ENCODE results near the gene PLD6. TPM values are rescaled to one million over a fixed set of nuclear protein-coding genes. Genes with fewer than 3 reads are reported as not detected.

PLD6 gene
- total RNA-seq, 4 donors from 2014 or later, result 3.3 to 9.1 (median 5.2) TPM

DNA sequence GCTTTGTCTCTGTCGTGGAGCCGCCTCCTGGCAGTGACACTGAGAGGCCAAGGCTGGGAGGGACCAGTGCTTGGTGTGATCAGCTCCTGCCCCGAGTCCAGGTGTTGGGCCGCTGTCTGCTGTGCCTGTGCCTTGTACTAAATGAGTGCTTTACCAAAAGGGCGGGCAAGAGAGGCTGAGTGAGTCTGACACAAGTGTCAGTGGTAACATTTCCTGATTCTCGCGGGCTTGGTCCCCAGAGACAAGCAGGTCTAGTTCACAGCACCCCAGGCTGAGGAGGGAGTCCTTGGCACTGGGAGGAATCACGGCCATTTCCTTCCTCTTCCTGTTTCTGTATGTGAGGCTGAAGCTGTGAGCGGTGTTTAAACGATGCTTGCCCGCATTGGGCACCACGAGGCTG is 30.2 kb downstream of the PLD6 start:
- DNase-seq (ENCODE audit: low spot score in 2 of 2), result no peak
- Histone ChIP-seq H3K27ac (no peak overlapping the region), H3K27me3 (no peaks in the 10 kb centered on the region), H3K36me3 (peaks cover 97% of the 10 kb centered on the region), H3K4me1 (peaks cover 17% of the 10 kb centered on the region), H3K4me3 (no peak overlapping the region), H3K9me3 (no peaks in the 10 kb centered on the region)
- 90% methylated on average over 3 of the region's 12 CpGs for WGBS
- TF ChIP-seq EP300 (IDR thresholded peaks at IDR 0.05) (no peak), POLR2A (IDR thresholded peaks at IDR 0.05) (no peak), POLR2AphosphoS5 (IDR thresholded peaks at IDR 0.05) (no peak)
- TF ChIP-seq, protein P1, sequence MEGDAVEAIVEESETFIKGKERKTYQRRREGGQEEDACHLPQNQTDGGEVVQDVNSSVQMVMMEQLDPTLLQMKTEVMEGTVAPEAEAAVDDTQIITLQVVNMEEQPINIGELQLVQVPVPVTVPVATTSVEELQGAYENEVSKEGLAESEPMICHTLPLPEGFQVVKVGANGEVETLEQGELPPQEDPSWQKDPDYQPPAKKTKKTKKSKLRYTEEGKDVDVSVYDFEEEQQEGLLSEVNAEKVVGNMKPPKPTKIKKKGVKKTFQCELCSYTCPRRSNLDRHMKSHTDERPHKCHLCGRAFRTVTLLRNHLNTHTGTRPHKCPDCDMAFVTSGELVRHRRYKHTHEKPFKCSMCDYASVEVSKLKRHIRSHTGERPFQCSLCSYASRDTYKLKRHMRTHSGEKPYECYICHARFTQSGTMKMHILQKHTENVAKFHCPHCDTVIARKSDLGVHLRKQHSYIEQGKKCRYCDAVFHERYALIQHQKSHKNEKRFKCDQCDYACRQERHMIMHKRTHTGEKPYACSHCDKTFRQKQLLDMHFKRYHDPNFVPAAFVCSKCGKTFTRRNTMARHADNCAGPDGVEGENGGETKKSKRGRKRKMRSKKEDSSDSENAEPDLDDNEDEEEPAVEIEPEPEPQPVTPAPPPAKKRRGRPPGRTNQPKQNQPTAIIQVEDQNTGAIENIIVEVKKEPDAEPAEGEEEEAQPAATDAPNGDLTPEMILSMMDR (IDR thresholded peaks at IDR 0.05), result no peak

GRCh38 chr17:17175340-17175739 is 30.8 kb downstream of the PLD6 start:
- Histone ChIP-seq H3K36me3 (peaks cover 91% of the 10 kb centered on the region), H3K27ac (no peak overlapping the region), H3K27me3 (no peaks in the 10 kb centered on the region), H3K9me3 (no peaks in the 10 kb centered on the region), H3K4me1 (peaks cover 11% of the 10 kb centered on the region), H3K4me3 (no peak overlapping the region)
- no peak for DNase-seq (ENCODE audit: low spot score in 2 of 2)
- TF ChIP-seq POLR2AphosphoS5 (IDR thresholded peaks at IDR 0.05) (no peak), POLR2A (IDR thresholded peaks at IDR 0.05) (no peak), EP300 (IDR thresholded peaks at IDR 0.05) (no peak)
- TF ChIP-seq, protein P1 (IDR thresholded peaks at IDR 0.05), result no peak
- WGBS, result 93% methylated on average over 6 of the region's 8 CpGs

DNA sequence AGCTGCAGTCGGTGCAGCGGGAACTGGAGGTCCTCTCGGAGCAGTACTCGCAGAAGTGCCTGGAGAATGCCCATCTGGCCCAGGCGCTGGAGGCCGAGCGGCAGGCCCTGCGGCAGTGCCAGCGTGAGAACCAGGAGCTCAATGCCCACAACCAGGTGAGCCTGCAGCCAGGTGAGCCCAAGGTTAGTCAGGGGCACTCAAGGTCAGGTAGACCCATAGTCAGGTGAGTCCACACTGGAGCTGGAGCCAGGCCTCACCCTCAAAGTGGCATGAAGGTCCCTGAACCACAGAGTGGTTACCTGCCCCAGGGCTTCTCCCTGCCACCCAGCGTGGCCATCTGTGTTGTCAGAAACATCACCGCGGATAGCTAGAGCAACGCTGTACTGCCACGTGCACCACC is 32.2 kb downstream of the PLD6 start:
- H3K36me3 ChIP-seq, result peaks cover 85% of the 10 kb centered on the region
- H3K4me1 ChIP-seq, result peaks cover 4% of the 10 kb centered on the region
- H3K9me3 ChIP-seq, result no peaks in the 10 kb centered on the region
- no peak overlapping the region for H3K27ac ChIP-seq
- no peak overlapping the region for H3K4me3 ChIP-seq
- H3K27me3 ChIP-seq, result no peaks in the 10 kb centered on the region
- no peak for TF ChIP-seq EP300 (IDR thresholded peaks at IDR 0.05)
- TF ChIP-seq POLR2AphosphoS5 (IDR thresholded peaks at IDR 0.05), result no peak
- no peak for TF ChIP-seq POLR2A (IDR thresholded peaks at IDR 0.05)
- TF ChIP-seq, protein P1 (IDR thresholded peaks at IDR 0.05), result no peak
- WGBS, result 94% methylated on average over 5 of the region's 14 CpGs
- no peak for DNase-seq (ENCODE audit: low spot score in 2 of 2)

- 84% methylated on average over 9 of the region's 9 CpGs for WGBS
- H3K27ac ChIP-seq, result no peak overlapping the region
- TF ChIP-seq EP300 (IDR thresholded peaks at IDR 0.05) (no peak), POLR2AphosphoS5 (IDR thresholded peaks at IDR 0.05) (no peak), POLR2A (IDR thresholded peaks at IDR 0.05) (no peak)
- TF ChIP-seq, protein P1 (IDR thresholded peaks at IDR 0.05), result no peak
These were observed 33.1 kb downstream of the PLD6 start for GRCh38 chr17:17172990-17173389.

DNA sequence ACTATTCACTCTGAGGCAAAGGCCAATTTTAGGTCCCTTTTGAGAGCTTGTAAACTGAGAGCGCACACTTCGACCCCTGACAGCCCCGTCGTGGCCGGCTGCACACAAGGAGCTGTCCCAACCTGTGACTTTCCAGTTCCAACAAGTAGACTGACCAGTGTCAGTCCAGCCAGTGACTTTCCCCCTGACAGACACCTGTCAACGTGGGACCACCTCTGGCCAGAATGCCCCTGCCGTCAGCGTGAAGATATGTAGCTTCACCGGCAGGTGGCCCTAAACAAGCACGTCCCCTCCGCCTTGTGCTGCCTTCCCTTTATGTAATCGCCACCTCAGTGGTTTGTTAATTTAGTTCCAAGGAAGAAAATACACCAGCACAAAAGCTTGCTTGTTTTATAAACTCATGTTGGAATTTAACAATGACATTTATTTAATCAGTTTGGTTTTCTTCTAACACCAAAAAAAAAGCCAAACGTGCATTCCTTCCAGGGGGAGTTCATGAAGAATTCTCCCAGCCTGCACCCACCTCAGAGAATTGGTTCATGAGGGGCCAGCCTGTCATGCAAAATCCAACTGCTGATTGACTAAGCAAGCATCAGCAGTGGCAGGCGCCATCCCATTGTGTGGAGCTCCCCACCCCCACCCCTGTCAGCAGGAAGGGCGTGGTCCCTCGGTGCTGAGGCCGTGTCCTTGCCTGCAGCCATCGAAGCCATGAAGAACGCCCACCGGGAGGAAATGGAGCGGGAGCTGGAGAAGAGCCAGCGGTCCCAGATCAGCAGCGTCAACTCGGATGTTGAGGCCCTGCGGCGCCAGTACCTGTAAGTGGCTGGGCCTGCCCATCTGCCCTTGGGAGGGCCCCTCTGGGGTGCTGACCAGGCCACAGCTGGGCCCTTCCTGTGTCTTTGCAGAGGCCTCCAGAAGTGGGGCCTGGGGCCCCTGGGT is 33.9 kb downstream of the PLD6 start:
- no peak overlapping the region for H3K4me3 ChIP-seq
- WGBS, result 81% methylated on average over 22 of the region's 26 CpGs
- H3K27me3 ChIP-seq, result no peaks in the 10 kb centered on the region
- H3K9me3 ChIP-seq, result no peaks in the 10 kb centered on the region
- TF ChIP-seq POLR2AphosphoS5 (IDR thresholded peaks at IDR 0.05) (no peak), EP300 (IDR thresholded peaks at IDR 0.05) (no peak), POLR2A (IDR thresholded peaks at IDR 0.05) (no peak)
- TF ChIP-seq, protein P1 (IDR thresholded peaks at IDR 0.05), result no peak
- DNase-seq (ENCODE audit: low spot score in 2 of 2), result peak in 1 of 2 donors; percentile 73
- H3K4me1 ChIP-seq, result peaks cover 4% of the 10 kb centered on the region
- no peak overlapping the region for H3K27ac ChIP-seq
- peaks cover 84% of the 10 kb centered on the region for H3K36me3 ChIP-seq

More at GRCh38 chr17:17172990-17173389, 33.1 kb downstream of the PLD6 start:
- Histone ChIP-seq H3K4me3 (no peak overlapping the region), H3K4me1 (peaks cover 4% of the 10 kb centered on the region), H3K9me3 (no peaks in the 10 kb centered on the region), H3K27me3 (no peaks in the 10 kb centered on the region), H3K36me3 (peaks cover 85% of the 10 kb centered on the region)
- DNase-seq (ENCODE audit: low spot score in 2 of 2), result no peak
